SK-N-SH (cell line): ENCODE measurements around the gene MATR3. TPM values are rescaled to one million over a fixed set of nuclear protein-coding genes. Genes with fewer than 3 reads are reported as not detected.

Experiments used
- CTCF ChIA-PET: fragments of 300-600, 350-600 bp; formaldehyde crosslinking; extraction: SDS; loops from one replicate; lab custom pipeline; 2021; lab: Yijun Ruan, JAX
- POLR2A ChIA-PET: fragments of 350-600 bp; sonication (Branson Sonifier 250); formaldehyde crosslinking; extraction: SDS; loops from one replicate; lab custom pipeline; 2020; ENCODE audit warnings: antibody characterized with exemption, inconsistent platforms; lab: Yijun Ruan, JAX
- DNase-seq: peaks from one replicate; pipeline ENCODE4 v3.0.0; 2012
- H2AFZ ChIP-seq: fragments of 200-600 bp; sonication (generic); 2 replicates; pipeline ENCODE4 v1.8.1; 2016; ENCODE audit warnings: antibody characterized with exemption, mild to moderate bottlenecking, low read depth
- H3F3A ChIP-seq: fragments of 200-600 bp; sonication (generic); replicated peaks from 2 replicates; pipeline ENCODE3; 2016; ENCODE audit warnings: antibody characterized with exemption, mild to moderate bottlenecking; ENCODE audit not compliant: insufficient read depth
- H3K27ac ChIP-seq, 2 experiments: fragments of 200-500 bp in 1 of 2; fragments of 200-600 bp in 1 of 2; sonication (Bioruptor generic) in 1 of 2; sonication (generic), shearing (Covaris generic) in 1 of 2; 2 replicates each; pipeline versions ENCODE4 v1.5.1 to v1.6.1; 2014 to 2016; ENCODE audit warnings: low read depth in 2 of 2, inconsistent platforms in 1 of 2, low read length in 1 of 2, mild to moderate bottlenecking in 1 of 2, mixed read lengths in 1 of 2
- H3K27me3 ChIP-seq: fragments of 200-600 bp; sonication (generic), shearing (Covaris generic); 2 replicates; pipeline ENCODE4 v1.6.1; 2016; ENCODE audit warnings: mixed run types; ENCODE audit not compliant: insufficient read depth
- H3K36me3 ChIP-seq, 2 experiments: fragments of 200-500 bp in 1 of 2; fragments of 200-600 bp in 1 of 2; sonication (Bioruptor generic) in 1 of 2; sonication (generic) in 1 of 2; replicated peaks in 1 of 2; 2 replicates each; pipeline versions ENCODE3 to v1.5.1; 2014 to 2016; ENCODE audit warnings: low read length in 1 of 2, mild to moderate bottlenecking in 1 of 2; ENCODE audit not compliant: insufficient read depth in 2 of 2, control insufficient read depth in 1 of 2
- H3K4me1 ChIP-seq, 2 experiments: fragments of 200-500 bp in 1 of 2; fragments of 200-600 bp in 1 of 2; sonication (Bioruptor generic) in 1 of 2; sonication (generic), shearing (Covaris generic) in 1 of 2; 2 replicates each; pipeline versions ENCODE4 v1.5.1 to v1.6.1; 2014 to 2016; ENCODE audit warnings: low read depth in 1 of 2, low read length in 1 of 2, mixed run types in 1 of 2; ENCODE audit not compliant: insufficient read depth in 2 of 2, control insufficient read depth in 1 of 2
- H3K4me2 ChIP-seq: fragments of 200-600 bp; sonication (generic), shearing (Covaris generic); 2 replicates; pipeline ENCODE4 v1.6.1; 2017; ENCODE audit warnings: mixed run types
- H3K4me3 ChIP-seq, 2 experiments: fragments of 200-500 bp in 1 of 2; fragments of 200-600 bp in 1 of 2; sonication (Bioruptor generic) in 1 of 2; sonication (generic), shearing (Covaris generic) in 1 of 2; 2 replicates each; pipeline versions ENCODE4 v1.5.1 to v1.8.1; 2014 to 2016; ENCODE audit warnings: low read depth in 2 of 2, inconsistent platforms in 1 of 2, low read length in 1 of 2, mild to moderate bottlenecking in 1 of 2, mixed read lengths in 1 of 2, moderate library complexity in 1 of 2
- H3K79me2 ChIP-seq: fragments of 200-600 bp; sonication (generic); 2 replicates; pipeline ENCODE4 v1.8.1; 2017; ENCODE audit warnings: mild to moderate bottlenecking; ENCODE audit not compliant: insufficient read depth
- H3K9ac ChIP-seq: fragments of 200-600 bp; sonication (generic); 2 replicates; pipeline ENCODE4 v1.6.1; 2017; ENCODE audit warnings: mixed run types
- H3K9me2 ChIP-seq: fragments of 200-600 bp; sonication (generic); 2 replicates; pipeline ENCODE4 v1.6.1; 2017; ENCODE audit warnings: mixed run types
- H3K9me3 ChIP-seq: fragments of 200-600 bp; sonication (generic); 2 replicates; pipeline ENCODE4 v1.6.1; 2017; ENCODE audit warnings: mixed run types, mild to moderate bottlenecking, moderate library complexity
- H4K20me1 ChIP-seq: fragments of 200-600 bp; sonication (generic); 2 replicates; pipeline ENCODE4 v1.6.1; 2017; ENCODE audit warnings: mild to moderate bottlenecking, mixed run types; ENCODE audit not compliant: insufficient read depth
- CTCF ChIP-seq: fragments of 200-600 bp; sonication (generic); IDR thresholded peaks from 2 replicates; pipeline ENCODE4 v1.6.1; 2017; ENCODE audit warnings: antibody characterized with exemption, mild to moderate bottlenecking, moderate library complexity
- FOSL2 ChIP-seq: IDR thresholded peaks from 2 replicates; pipeline ENCODE4 v1.4.0; 2012; ENCODE audit warnings: low read depth, mild to moderate bottlenecking, moderate library complexity, borderline replicate concordance
- FOXJ3 ChIP-seq: sonication (generic); formaldehyde crosslinking; IDR thresholded peaks from 2 replicates; pipeline ENCODE4 v1.5.1; 2020; ENCODE audit warnings: mild to moderate bottlenecking, missing genetic modification reagents
- FOXM1 ChIP-seq: IDR thresholded peaks from 2 replicates; pipeline ENCODE4 v1.4.0; 2012; ENCODE audit warnings: low read depth, mild to moderate bottlenecking
- GABPA ChIP-seq: IDR thresholded peaks from 2 replicates; pipeline ENCODE4 v1.4.0; 2012; ENCODE audit warnings: low read depth, mild to moderate bottlenecking
- GATA2 ChIP-seq: sonication (generic); formaldehyde crosslinking; IDR thresholded peaks from 2 replicates; pipeline ENCODE4 v1.5.0; 2020; ENCODE audit warnings: mild to moderate bottlenecking, missing genetic modification reagents
- MXI1 ChIP-seq: IDR thresholded peaks from 2 replicates; pipeline ENCODE4 v1.6.1; 2012; ENCODE audit warnings: mild to moderate bottlenecking, low read depth, low read length, improper control_type of control experiment
- NRF1 ChIP-seq: IDR thresholded peaks from 2 replicates; pipeline ENCODE4 v1.6.1; 2012; ENCODE audit warnings: low read depth, mild to moderate bottlenecking, low read length
- POLR2AphosphoS5 ChIP-seq: IDR thresholded peaks from 2 replicates; pipeline ENCODE4 v1.6.1; 2012; ENCODE audit warnings: low read depth, low read length
- RAD21 ChIP-seq: IDR thresholded peaks from 2 replicates; pipeline ENCODE4 v1.6.1; 2012; ENCODE audit warnings: mild to moderate bottlenecking, low read length
- RCOR1 ChIP-seq: fragments of 150-350 bp; IDR thresholded peaks from 2 replicates; pipeline ENCODE4 v1.6.1; 2017; ENCODE audit warnings: antibody characterized with exemption, low read length
- REST ChIP-seq: IDR thresholded peaks from 2 replicates; pipeline ENCODE4 v1.6.1; 2012; ENCODE audit warnings: mild to moderate bottlenecking, low read depth, low read length, moderate library complexity
- RXRA ChIP-seq: IDR thresholded peaks from 2 replicates; pipeline ENCODE4 v1.4.0; 2012; ENCODE audit warnings: low read depth, mild to moderate bottlenecking, borderline replicate concordance
- SIN3A ChIP-seq: IDR thresholded peaks from 2 replicates; pipeline ENCODE4 v1.6.1; 2012; ENCODE audit warnings: low read depth, mild to moderate bottlenecking, low read length, moderate library complexity, borderline replicate concordance
- SMC3 ChIP-seq: IDR thresholded peaks from 2 replicates; pipeline ENCODE4 v1.6.1; 2012; ENCODE audit warnings: low read depth, low read length, improper control_type of control experiment
- YY1 ChIP-seq: IDR thresholded peaks from 2 replicates; pipeline ENCODE4 v1.4.0; 2012; ENCODE audit warnings: low read depth, mild to moderate bottlenecking
- ZBTB33 ChIP-seq: IDR thresholded peaks from 2 replicates; pipeline ENCODE4 v1.4.0; 2012; ENCODE audit warnings: low read depth, borderline replicate concordance
- WGBS: methylation state at CpG from one replicate; pipeline ENCODE4 v1.1.6; 2017; ENCODE audit warnings: low lambda C conversion rate; 5-methylcytosine and 5-hydroxymethylcytosine counted together
- polyA plus RNA-seq, 3 experiments: library from polyadenylated mRNA; depleted of rRNA; stranded (reverse); fragments of >200 nt; gene quantifications; 2 replicates each; pipeline ENCODE4 v1.2.3, GENCODE V29; 2012

Gene MATR3
- polyA plus RNA-seq, 1 of the 3 experiments (the other 2 are of a cell fraction), result 40.4 TPM

- Histone ChIP-seq H3K4me2 (peak overlapping the region; percentile 89), H2AFZ (no peak overlapping the region), H3K79me2 (peaks cover 44% of the 10 kb centered on the region), H3K27ac (no peak overlapping the region), H3K4me1 (peaks cover 20 to 26% of the 10 kb centered on the region in 2 experiments; a peak in 2 of 4 replicates), H4K20me1 (peaks cover 4% of the 10 kb centered on the region; the same call in 1 of the 2 replicates), H3K27me3 (no peaks in the 10 kb centered on the region), H3K4me3 (peak overlapping the region in 1 of 2 experiments; percentile 3; a peak in 1 of 4 replicates), H3K9me2 (no peaks in the 10 kb centered on the region), H3K36me3 (peaks cover 30 to 51% of the 10 kb centered on the region in 2 experiments), H3K9ac (no peak overlapping the region; the same call in 1 of the 2 replicates), H3K9me3 (no peaks in the 10 kb centered on the region), H3F3A (peaks cover 26% of the 10 kb centered on the region)
- ChIA-PET POLR2A (interaction anchor here (0.6 to 2.4 kb wide), 3 partner anchors 18 to 496 kb away, joined by 3 to 9 read pairs (median 7); partner anchors contain the start of gene MATR3), CTCF (interaction anchor here (1.0 to 1.4 kb wide), 3 partner anchors 43 to 771 kb away, joined by 3 to 5 read pairs (median 4); no protein-coding TSS in a partner anchor)
- no peak for TF ChIP-seq NRF1
- no peak for TF ChIP-seq GABPA
- no peak for TF ChIP-seq RXRA
- no peak for TF ChIP-seq ZBTB33
- TF ChIP-seq MXI1, result no peak
- no peak for TF ChIP-seq RAD21
- no peak for TF ChIP-seq CTCF
- no peak for TF ChIP-seq GATA2 (CRISPR knock-in tag)
- no peak for TF ChIP-seq POLR2AphosphoS5
- TF ChIP-seq FOXM1, result no peak
- no peak for TF ChIP-seq REST
- no peak for TF ChIP-seq SIN3A
- TF ChIP-seq FOXJ3 (CRISPR knock-in tag), result no peak
- no peak for TF ChIP-seq RCOR1
- no peak for TF ChIP-seq FOSL2
- TF ChIP-seq YY1, result no peak
- TF ChIP-seq SMC3, result no peak
- no peak for DNase-seq
- 93% methylated on average over 4 of the region's 4 CpGs for WGBS
Observed at GRCh38 chr5:139275536-139275935, 18.0 kb upstream of the MATR3 start.
